Measurements from ENCODE around the gene SGSM2. TPM values are rescaled to one million over a fixed set of nuclear protein-coding genes. Genes with fewer than 3 reads are reported as not detected.

The SGSM2 gene
- total and polyA plus RNA-seq, 2 of the 8 experiments (the other 6 are each of a cell fraction or from before 2014, with no cell fraction given), result 44.5 to 77.7 TPM

- Histone ChIP-seq H3K4me1 (replicated peaks in 1 of 4; ENCODE audit: control insufficient read depth in 3 of 4, insufficient read depth in 4 of 4, low read length in 3 of 4) (no peaks in the 10 kb centered on the region), H2BK120ac (replicated peaks; ENCODE audit: low read depth, low read length) (no peak overlapping the region), H3K27me3 (replicated peaks in 1 of 4; ENCODE audit: control insufficient read depth in 3 of 4, extremely low read depth in 1 of 4, insufficient read depth in 3 of 4, low read length in 3 of 4) (no peaks in the 10 kb centered on the region), H3K23me2 (ENCODE audit: low read depth, low read length) (peaks cover 3% of the 10 kb centered on the region; the same call in 1 of the 2 replicates), H3K23ac (ENCODE audit: insufficient read length) (no peak overlapping the region), H3K79me2 (ENCODE audit: control insufficient read depth in 1 of 2, insufficient read depth in 2 of 2, low read length in 2 of 2) (no peaks in the 10 kb centered on the region), H4K20me1 (replicated peaks in 1 of 2; ENCODE audit: control insufficient read depth in 1 of 2, insufficient read depth in 2 of 2, low read length in 2 of 2) (peaks cover 1 to 4% of the 10 kb centered on the region in 2 experiments), H2AFZ (ENCODE audit: low read length) (no peak overlapping the region), H4K91ac (replicated peaks; ENCODE audit: insufficient read length, low read length) (no peak overlapping the region), H2AK5ac (ENCODE audit: low read depth, low read length) (no peak overlapping the region), H3K4ac (replicated peaks; ENCODE audit: insufficient read length, low read depth, low read length) (no peak overlapping the region), H3K79me1 (ENCODE audit: low read depth, low read length) (peaks cover 3% of the 10 kb centered on the region; the same call in 1 of the 2 replicates), H3K4me3 (ENCODE audit: extremely low read depth in 1 of 4, insufficient read depth in 2 of 4, low read depth in 3 of 4, low read length in 4 of 4) (no peak overlapping the region), H4K5ac (ENCODE audit: insufficient read length, low read depth, low read length) (no peak overlapping the region), H2BK5ac (ENCODE audit: low read depth, low read length) (no peak overlapping the region), H2BK15ac (ENCODE audit: low read length) (no peak overlapping the region), H3K36me3 (ENCODE audit: control insufficient read depth in 2 of 4, insufficient read depth in 4 of 4, low read length in 3 of 4) (peaks cover 3 to 22% (median 14%) of the 10 kb centered on the region in 4 experiments; a peak in 6 of 8 replicates), H3K9ac (replicated peaks in 1 of 4; ENCODE audit: extremely low read depth in 1 of 4, low read depth in 3 of 4, low read length in 3 of 4) (no peak overlapping the region), H4K8ac (ENCODE audit: extremely low read depth, insufficient read depth, low read length) (no peak overlapping the region), H2BK20ac (ENCODE audit: low read length) (no peak overlapping the region), H3K27ac (ENCODE audit: low read depth, low read length) (no peak overlapping the region), H3K14ac (ENCODE audit: insufficient read length) (no peak overlapping the region), H3K56ac (replicated peaks; ENCODE audit: insufficient read length, low read depth, low read length) (no peak overlapping the region), H3K18ac (ENCODE audit: extremely low read depth, low read length) (no peak overlapping the region), H3K9me3 (ENCODE audit: insufficient read depth in 2 of 2, low read depth in 1 of 2, low read length in 1 of 2) (no peaks in the 10 kb centered on the region), H2BK12ac (ENCODE audit: low read depth, low read length) (no peak overlapping the region), H3K4me2 (ENCODE audit: insufficient read depth in 1 of 2, low read depth in 2 of 2, low read length in 2 of 2) (no peak overlapping the region)
- WGBS, 2 experiments (ENCODE audit: extremely low coverage in 1 of 2, insufficient coverage in 1 of 2, insufficient read length in 1 of 2, insufficient replicate concordance in 2 of 2, low coverage in 1 of 2, low lambda C conversion rate in 2 of 2, missing lambda C conversion rate in 1 of 2), result 93% methylated on average over 6 of the region's 6 CpGs; no CpG with 5 or more reads in 1 of the 2 experiments
- FAIRE-seq, result no peak
- CTCF ChIA-PET (ENCODE audit: partially characterized antibody), result interaction anchor here (0.6 to 1.0 kb wide), 2 partner anchors 9 to 157 kb away, joined by 3 to 4 read pairs; no protein-coding TSS in a partner anchor
- no peak for DNase-seq (ENCODE audit: low read depth in 1 of 2, low spot score in 2 of 2)
- POLR2A ChIA-PET (ENCODE audit: partially characterized antibody), result no interaction called here
- TF ChIP-seq SRF (IDR thresholded peaks at IDR 0.05; ENCODE audit: low read depth, low read length) (no peak), ASH2L (IDR thresholded peaks at IDR 0.05; ENCODE audit: low read length) (no peak), KDM1A (IDR thresholded peaks at IDR 0.05; ENCODE audit: borderline replicate concordance, low read length) (no peak), RBBP5 (IDR thresholded peaks at IDR 0.05; ENCODE audit: borderline replicate concordance, low read depth, low read length) (no peak), BCL11A (IDR thresholded peaks at IDR 0.05; ENCODE audit: low read depth in 2 of 2, low read length in 2 of 2) (no peak), RAD21 (IDR thresholded peaks at IDR 0.05 in 1 of 2, conservative IDR thresholded peaks at IDR 0.05 in 1 of 2; ENCODE audit: low read depth in 2 of 2, low read length in 2 of 2) (no peak), JUN (IDR thresholded peaks at IDR 0.05; ENCODE audit: low read depth, low read length) (no peak), KDM4A (IDR thresholded peaks at IDR 0.05; ENCODE audit: low read depth, low read length, severe bottlenecking) (no peak), EP300 (IDR thresholded peaks at IDR 0.05; ENCODE audit: borderline replicate concordance in 1 of 2, low read depth in 2 of 2, low read length in 2 of 2) (no peak), SAP30 (IDR thresholded peaks at IDR 0.05; ENCODE audit: insufficient read depth, insufficient replicate concordance, low read length) (no peak), CTBP2 (IDR thresholded peaks at IDR 0.05; ENCODE audit: borderline replicate concordance, insufficient read depth, insufficient read length, low read length) (no peak), EGR1 (IDR thresholded peaks at IDR 0.05; ENCODE audit: borderline replicate concordance, low read depth, low read length) (no peak)
Observed at GRCh38 chr17:2423271-2423670, 86.0 kb downstream of the SGSM2 start.

Measured in H1 (cell line).